Measurements from ENCODE around the gene RIBC2. TPM values are rescaled to one million over a fixed set of nuclear protein-coding genes. Genes with fewer than 3 reads are reported as not detected.
"Not testable (repeated sequence)": the region's sequence is repeated elsewhere in the genome, so short reads cannot be mapped to it uniquely, and the experiment has no call there.

Gene RIBC2
- 1.6 TPM for total RNA-seq

- DNase-seq: peak; percentile 93
These were observed at the start of gene RIBC2, which contains the start of gene SMC1B for GRCh38 chr22:45413368-45414211. Gene RIBC2, plus strand, starts transcription at chr22:45413693. Its CDS starts 194 bp downstream, at chr22:45413887. Gene SMC1B, minus strand, starts transcription at chr22:45413599. Its CDS starts 32 bp downstream, at chr22:45413567.

- no peak for DNase-seq
These were observed 46.8 kb upstream of the RIBC2 start for GRCh38 chr22:45366713-45367112.

GRCh38 chr22:45373592-45373991, 39.9 kb upstream of the RIBC2 start:
- DNase-seq: not testable (repeated sequence)

GRCh38 chr22:45376009-45376408, 37.5 kb upstream of the RIBC2 start:
- no peak for DNase-seq

GRCh38 chr22:45376703-45377102, 36.8 kb upstream of the RIBC2 start:
- DNase-seq: peak; percentile 1

GRCh38 chr22:45381348-45381747, 32.1 kb upstream of the RIBC2 start:
- DNase-seq: no peak

- no peak for DNase-seq
These were observed 23.9 kb upstream of the RIBC2 start for GRCh38 chr22:45389546-45389945.

- DNase-seq: peak; percentile 7
These were observed 15.7 kb upstream of the RIBC2 start for GRCh38 chr22:45397806-45398205.

GRCh38 chr22:45398214-45398613, 15.3 kb upstream of the RIBC2 start:
- peak; percentile 69 for DNase-seq

GRCh38 chr22:45399712-45400445, 13.6 kb upstream of the RIBC2 start:
- DNase-seq: no peak

- no peak for DNase-seq
These were observed 11.0 kb upstream of the RIBC2 start for GRCh38 chr22:45402466-45402985.

GRCh38 chr22:45407793-45408192, 5.7 kb upstream of the RIBC2 start:
- no peak for DNase-seq

GRCh38 chr22:45413013-45413367, 503 bp upstream of the RIBC2 start:
- DNase-seq: no peak

- DNase-seq: no peak
These were observed 4.7 kb downstream of the RIBC2 start for GRCh38 chr22:45418056-45418769.

- no peak for DNase-seq
These were observed 5.3 kb downstream of the RIBC2 start for GRCh38 chr22:45418770-45419138.

- no peak for DNase-seq
These were observed 6.5 kb downstream of the RIBC2 start for GRCh38 chr22:45420011-45420410.

GRCh38 chr22:45420539-45420938, 7.0 kb downstream of the RIBC2 start:
- DNase-seq: no peak

- DNase-seq: no peak
These were observed 8.0 kb downstream of the RIBC2 start for GRCh38 chr22:45421349-45422055.

- DNase-seq: no peak
These were observed 8.9 kb downstream of the RIBC2 start for GRCh38 chr22:45422237-45422983.

GRCh38 chr22:45423524-45423923, 10.0 kb downstream of the RIBC2 start:
- no peak for DNase-seq

- no peak for DNase-seq
These were observed 10.8 kb downstream of the RIBC2 start for GRCh38 chr22:45424241-45424731.
